NCI-H1436 (cell line): ENCODE measurements around the gene EEFSEC.

Source experiments
- DNase-seq: peaks from one replicate; lab custom pipeline; 2025; lab: John Stamatoyannopoulos, UW

EEFSEC gene

DNA sequence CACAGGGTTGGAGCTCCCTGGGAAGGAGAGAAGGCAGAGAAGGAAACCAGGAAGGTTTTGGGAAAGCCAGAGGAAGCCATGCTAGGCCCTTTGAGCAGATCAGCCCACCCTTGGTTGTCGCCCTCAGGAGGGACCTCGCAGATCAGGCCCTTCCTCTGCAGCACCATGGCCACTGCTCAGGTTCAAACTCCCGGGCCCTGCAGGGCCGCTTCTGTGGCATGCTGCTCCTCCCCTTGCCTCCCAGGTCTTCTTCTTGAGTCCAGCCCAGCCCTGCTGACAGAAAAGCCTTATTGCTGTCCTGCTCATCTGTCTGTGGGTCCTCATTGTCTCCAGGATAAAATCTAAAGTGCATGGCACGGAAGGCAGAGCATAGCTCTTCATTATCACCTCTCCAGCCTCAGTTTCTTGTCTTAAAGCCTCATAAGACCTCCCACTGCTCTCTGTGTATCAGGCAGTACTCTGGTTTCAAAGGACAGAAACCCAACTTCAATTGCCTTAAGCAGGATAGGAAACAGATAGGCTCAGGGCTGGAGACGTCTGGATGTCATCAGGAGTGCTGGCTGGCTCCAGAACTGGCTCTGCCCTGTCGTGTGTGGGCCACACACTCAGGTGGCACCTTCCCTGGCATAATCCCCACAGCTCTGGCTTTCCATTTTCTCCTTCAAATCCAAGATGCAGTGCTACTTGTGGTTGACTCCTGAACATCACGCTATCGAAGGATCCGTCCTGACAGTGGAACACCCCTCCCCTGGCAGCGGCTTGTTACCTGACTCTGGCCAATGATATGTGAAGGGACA is 118.5 kb downstream of the EEFSEC start:
- no peak for DNase-seq

DNA sequence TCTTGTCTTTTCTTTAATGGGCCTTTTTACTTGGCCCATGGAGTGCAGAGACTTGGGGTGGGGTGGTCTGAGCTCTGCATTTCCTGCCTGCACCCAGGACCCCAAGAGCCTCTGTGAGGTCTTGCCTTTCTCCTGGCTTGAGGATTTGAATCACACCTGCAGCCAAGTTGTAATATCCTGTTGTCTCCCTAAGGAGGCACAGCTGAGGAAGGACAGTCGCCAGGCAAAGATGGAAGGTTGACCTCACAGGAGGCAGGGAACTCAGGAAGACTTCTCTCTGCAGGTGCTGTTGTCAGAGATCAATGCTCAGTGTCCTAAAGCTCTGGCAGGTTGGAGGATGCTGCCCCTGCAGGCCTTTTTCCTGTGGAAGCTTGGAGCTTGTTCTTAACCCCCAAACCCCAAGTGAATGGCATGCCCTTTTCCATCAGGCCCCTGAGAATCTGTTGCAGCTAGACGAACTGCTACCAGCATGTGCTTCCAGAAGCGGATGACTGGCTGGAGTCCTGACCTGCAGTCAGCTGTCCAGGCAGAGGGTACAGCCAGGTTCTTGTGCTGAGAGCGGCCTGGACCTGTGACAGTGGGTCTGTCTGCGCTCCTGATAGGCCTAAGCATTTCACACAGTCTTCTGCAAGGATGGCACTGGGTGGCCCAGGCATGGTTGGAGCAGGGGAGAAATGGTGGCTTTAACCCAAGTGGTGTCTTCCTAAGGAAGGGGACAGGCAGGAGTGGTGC is 120.0 kb downstream of the EEFSEC start:
- no peak for DNase-seq

DNA sequence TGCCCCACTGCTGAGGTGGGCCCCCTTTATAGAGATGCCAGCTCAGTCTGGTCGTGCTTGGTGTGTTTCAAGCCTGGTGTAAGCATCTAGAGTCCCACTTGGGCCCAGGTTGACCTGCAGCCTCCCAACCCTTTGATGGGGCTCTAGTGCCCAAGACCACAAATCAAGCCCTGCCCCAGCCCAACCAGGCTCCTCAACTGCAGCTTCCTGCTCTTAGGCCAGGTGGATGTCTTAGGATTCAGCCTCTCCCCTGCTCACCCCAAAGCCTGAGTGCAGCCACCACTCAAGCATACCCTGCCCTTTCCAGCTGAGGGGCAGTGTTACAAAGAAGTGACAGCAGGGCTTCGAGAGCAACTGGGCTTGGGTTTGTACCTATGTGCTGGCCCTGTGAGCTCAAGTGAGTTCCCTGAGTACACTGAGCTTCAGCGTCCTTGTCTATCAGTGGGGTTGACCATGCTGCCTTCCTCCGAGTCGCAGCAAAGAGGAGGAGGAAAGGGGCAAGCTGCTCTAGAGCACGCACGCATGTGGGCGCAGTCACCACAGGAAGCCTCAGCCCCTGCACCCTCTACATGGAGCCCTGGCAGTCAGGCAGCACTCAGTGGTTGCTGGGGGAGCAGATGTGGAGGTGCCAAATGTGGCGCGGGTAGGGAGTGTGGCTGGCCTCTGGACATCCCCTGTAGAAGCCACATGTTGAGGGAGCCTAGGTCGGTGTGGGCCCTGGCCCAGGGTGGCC is 120.7 kb downstream of the EEFSEC start:
- no peak for DNase-seq

DNA sequence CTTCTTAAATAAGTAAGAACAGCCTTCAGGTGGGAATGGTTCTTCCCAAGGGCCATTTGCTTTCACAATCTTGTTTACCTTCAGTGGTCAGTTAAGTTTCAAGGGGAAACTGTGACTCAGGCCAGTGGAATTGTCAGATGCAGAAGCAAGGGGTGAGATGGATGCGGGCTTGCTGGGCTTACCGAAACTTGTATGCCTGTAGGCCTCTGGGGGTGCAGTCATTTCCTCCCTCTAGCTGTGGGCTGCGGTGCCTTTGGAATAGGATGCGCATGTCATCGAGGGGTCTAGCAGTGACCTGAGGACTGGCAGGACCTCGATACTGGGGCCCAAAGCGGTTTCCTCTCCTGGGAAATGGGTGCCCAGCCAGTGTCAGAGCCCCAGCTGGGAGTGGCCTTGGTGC is 121.6 kb downstream of the EEFSEC start:
- DNase-seq, result no peak

DNA sequence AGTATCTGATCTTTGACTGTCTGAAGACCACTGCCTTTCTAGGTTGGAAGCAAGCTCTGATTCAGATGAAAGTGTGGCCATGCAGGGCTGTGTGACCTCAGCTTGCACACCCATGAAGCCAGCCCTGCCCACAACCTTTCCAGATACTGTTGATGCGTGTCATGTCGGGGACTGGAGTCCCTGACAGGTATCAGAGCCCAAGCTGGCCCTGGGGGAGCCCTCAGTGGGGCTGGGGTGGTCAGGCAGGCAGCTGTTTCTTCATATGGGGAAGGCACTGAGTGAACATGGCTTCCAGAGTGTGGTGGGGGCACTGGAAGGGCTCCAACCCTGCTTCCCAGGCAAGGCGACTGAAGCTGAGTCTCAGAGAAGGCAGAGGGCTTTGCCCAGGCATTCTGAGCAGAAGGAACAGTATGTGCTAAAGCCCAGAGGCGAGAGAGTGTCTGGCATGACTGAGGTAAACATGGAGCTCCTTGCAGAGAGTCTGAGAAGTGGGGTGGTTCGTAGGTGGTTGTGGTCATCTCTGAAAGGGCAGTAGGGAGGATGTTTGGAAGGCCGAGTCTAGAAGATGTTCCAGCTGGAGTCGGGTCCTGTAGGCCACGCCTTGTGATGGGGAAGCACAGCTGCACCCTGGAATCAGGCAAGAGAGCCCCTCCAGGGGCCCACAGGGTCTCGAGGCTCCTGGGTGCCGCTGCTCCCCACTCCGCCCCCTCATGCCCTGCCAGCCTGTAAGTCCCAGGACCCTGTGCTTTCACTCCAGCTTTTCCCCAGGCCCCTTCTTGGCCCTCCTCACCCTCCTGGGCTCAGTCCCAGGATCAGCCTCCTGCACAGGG is 122.2 kb downstream of the EEFSEC start:
- DNase-seq, result no peak

DNA sequence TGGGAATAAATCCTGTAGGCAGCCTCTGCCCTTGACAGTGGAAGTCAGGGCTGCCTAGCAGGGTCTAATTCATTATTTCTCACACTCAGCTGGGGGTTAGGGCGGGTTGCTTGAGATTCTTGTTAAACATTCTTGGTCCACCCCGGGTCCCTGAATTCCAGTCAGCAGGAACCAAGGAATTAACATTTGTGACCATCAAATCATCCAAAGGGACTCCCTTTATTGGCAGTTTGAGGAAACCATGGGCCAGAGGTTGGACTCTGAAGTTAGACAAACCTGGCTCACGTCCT is 122.8 kb downstream of the EEFSEC start:
- no peak for DNase-seq

DNA sequence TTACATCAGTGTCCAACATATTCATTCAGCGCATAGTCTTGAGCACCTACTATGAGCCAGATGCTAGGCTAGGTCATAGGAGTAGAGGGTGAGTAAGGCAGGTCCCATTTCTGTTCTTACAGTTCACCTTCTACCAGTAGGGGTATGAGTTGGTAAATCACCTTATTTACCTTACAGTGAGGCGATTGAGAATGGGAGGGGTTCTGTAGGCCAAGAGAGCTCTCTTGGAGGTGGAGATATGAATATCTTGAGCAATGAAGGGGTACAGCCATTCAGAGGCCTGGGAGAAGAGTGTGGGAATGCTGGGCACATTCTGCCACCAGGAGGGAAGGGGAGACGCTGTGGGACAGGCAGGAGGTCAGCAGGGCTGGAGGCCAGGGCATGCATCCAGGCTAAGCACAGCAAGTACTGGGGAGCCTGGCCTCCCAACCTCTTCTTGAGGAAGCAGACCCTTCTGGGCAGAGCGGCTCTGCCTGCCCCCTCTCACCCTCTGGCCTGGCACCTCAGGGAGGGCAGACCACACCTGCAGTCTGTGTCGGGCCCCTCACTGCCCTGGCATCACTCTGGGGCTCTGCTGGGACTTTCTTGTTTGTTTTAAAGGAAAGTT is 123.4 kb downstream of the EEFSEC start:
- DNase-seq, result no peak

DNA sequence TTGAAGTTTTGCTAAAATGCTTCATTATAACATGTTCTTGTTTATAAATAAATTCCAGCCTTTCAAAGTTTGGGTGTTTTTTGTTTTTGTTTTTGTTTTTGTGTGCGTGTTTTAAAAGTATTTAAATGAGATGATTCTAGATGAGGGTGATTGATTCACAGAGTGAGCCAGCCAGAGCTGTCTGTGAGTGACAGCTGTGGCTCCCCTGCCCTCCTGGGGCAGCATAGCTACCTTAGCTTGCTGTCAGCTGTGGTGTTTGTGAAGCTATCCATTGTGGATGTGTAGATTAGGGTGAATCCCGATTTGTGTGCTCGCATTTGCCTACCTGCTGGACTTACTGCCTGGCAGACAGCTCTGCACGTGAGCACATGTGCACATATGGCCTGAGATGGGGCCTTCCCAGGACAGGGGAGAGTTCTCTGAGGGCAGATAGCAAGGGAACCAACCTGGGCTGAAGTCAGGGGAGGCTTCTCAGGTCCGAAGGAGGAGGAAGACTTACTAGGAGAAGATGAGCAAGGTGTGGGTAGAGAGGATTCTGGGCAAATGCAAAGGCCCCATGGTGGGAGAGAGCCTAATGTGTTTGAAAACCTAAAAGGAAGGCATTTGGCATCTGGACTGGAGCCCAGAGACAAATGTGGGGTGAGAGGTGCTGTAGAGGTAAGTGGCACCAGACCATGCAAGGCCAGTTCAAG is 124.2 kb downstream of the EEFSEC start:
- no peak for DNase-seq

DNA sequence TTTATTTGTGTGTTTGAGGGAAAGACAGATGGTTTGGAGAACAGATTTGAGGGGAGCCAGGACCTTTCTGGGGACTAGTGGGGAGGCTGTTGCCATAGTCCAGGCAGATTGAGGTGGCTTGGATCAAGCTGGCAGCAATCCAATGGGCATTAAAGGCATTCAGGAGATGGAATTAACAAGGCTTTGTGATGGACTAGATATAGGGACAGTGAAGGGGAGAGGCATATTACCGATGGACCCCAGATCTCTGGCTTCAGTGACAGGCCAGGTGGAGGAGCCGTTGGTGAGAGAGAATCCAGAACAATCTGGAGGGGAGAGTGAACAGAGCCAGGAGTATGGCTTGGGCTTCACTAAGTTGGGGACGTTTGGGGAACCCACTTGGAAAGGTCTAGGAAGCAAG is 124.8 kb downstream of the EEFSEC start:
- no peak for DNase-seq

DNA sequence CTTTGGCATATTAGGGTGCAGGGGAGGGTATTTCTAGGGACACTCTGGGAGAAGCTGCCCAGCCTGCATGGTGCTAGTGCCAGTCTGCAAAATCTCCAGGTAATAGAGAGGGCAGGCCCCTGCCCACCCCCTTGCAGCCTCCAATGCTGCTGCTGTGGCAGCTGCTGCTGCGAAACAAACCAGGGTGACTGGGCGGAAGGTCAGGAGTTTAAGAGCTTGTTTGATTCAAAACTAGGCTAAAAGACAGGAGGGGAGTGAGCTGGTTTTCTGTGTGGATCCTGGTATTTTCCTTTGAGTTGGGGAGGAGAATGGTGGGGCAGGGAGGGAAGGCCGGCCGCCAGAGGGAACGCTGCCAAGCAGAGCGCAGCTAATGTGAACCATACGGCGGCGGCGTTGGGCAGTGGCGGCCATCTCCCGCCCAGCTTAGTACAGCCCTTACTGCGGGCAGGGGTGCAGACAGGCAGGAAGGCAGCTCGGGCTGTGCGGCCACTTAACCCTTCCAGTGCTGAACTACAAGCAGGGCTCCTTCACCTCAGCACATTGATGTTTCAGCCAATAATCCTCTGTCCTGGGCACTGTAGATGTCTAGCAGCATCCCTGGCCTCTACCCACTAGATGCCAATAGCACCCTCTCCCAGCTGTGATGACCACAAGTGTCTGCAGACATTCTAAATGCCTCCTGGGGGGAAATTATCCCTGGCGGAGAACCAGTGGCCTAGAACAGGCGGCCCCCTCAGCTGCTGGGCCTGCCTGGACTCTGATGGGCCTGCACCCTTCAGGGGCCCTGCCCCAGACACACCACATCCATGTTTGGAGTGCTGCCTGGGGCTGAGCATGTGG is 125.7 kb downstream of the EEFSEC start:
- no peak for DNase-seq

DNA sequence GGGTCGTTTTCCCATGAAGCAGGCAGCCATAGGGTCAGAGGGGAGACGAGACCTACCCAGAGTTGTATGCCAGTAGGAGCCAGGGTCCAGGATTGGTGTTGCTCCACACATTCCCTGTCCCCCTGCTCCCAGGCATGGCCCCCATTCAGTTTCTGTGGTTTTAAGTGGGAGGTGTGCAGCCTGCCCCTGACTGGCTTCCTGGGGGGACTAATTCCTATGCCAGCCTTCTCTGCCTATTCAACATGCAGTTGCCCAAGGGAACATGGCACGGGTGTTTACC is 126.3 kb downstream of the EEFSEC start:
- DNase-seq, result no peak

DNA sequence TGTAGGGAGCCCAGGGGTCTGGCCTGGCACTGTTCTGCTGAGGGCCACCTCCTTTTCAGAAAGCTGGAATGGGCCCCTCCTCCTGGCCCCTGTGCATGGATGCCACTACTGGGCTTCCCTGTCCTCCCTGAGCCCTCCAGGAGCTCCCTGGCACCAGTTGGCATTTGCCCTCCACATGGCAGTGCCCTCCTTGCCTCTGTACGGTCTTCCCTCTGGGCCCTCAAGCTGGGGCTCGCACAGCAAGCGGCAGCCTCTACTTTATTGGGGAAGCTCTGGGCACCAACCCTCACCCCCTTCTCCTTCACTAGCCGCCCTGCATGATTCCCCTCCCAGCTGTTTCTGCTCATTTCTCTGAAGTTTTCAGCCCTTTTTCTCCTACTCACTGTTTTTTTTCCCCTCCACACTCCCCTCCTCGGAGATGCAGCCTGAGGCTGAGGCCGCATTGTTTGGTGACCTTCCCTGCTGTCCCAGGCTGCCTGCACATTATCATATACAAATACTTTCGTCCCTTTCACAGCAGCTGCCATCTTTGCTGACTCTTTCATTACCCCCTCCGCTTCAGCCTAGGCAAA is 127.3 kb downstream of the EEFSEC start:
- no peak for DNase-seq

DNA sequence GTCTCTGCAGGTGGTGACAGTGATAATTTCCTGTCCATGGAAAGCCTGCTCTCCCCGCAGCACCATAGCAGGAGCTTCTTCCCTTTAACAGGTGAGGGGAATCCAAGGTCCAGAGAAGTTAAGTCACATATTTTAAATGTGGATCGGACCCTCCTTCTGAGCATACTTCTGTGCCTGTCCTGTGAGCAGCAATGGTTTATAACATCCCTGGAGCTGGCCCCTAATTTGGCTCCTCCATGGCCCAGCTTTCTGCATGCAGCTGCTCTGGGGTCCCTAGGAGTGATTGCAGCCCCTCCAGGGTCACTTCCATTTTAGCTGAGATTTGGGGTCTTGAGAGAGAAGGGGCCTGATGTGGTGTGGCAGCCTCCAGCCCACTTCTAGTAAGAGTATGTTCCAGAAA is 127.8 kb downstream of the EEFSEC start:
- no peak for DNase-seq

DNA sequence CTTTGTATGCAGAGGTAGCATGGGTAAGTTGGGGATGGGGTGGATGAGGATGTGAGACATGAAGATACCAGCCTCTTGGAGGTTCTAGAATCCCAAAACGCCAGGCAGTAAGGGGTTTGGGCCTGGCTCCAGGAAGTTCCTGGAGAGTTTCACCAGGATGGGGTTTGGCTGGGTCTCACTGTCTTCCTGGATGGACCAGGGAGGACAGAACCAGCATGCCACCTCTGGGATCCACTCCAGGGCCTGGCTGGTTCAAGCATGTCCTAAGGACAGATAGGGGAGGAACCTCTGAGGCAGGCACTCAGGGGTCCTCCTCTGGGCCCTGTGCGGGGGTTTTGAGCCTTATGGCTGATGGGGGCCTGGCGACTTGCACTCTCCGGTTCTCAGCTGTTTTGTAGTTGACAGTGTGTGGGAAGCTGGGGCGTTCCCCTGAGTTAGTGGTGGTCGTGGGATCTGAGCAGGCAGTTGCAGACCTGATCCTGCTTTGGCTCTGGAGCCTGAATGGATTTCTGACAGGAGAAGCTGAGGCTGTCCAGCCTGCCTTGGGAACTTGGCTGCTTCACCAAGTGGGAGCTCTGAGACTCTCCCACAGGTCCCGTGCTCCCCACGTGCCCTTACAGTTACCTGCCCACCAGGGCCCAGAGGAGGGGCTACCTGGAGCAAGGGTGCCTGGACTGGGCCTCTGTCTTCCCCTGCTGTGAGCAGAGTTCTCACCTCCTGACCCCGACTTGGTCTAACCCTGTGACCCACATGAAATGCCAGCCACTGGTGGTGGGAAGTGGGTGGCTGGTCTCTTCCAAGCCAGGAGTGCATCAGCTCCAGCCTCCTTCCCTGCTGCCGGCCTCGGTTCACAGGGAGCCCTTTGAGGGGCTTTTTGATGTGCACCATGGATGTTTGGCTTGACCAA is 128.4 kb downstream of the EEFSEC start:
- DNase-seq, result no peak

DNA sequence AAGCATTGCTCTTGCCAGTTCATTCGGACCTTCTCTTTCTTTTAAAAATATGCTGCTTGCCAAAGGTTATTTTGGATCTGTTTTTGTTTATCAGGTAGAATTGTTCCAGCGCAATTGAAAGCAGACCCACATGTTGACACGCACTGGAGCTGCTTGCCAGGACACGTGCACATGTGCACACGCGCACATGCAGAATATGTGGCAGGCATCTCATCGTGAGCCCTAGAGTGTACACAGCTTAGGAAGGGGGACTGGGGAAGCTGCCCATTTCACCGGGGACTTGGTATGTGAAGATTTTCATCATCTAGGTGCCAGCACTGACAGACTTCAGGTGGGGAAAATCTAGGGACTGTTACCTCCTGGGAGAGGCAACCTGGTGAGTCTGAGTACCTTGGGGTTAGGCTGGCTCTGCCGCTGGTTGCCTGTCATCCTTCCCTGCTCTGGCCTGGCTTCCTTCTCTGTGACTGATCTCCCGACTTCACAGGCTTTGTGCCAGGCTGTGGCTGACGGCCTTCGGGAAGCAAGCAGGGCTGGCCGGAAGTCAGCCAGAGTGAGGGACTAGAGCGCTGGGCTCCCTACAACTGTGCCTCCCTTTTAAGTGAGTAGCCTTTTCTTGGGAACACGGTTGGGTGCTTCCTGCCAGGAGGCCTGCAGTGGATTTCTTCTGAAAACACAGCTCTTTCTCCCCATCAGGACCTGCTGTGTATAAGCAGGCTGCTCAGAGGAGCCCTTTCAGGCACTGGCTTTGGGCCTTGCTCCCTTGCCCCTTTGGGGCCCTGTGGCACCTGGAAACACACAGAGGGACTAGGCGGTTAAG is 129.3 kb downstream of the EEFSEC start:
- DNase-seq, result no peak

DNA sequence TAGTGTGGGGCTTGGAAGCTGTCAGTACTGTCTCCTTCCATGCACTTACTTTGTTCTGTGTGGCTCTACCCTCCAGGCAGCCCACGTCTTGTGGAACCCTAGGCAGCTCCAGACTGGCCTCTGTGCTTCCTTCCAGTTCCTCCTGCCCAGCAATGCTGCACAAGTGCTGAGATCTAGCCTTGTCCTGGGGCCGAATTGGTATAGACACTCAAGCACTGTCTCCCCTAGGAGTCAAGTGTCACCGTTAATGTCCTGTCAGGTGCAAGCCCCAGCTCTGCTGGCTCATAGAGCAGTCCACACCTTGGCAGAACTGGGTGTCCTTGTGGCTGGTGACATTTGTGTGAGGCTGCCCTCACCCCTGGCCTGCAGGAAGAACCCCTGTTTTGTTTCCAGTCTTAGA is 130.1 kb downstream of the EEFSEC start:
- DNase-seq, result no peak

DNA sequence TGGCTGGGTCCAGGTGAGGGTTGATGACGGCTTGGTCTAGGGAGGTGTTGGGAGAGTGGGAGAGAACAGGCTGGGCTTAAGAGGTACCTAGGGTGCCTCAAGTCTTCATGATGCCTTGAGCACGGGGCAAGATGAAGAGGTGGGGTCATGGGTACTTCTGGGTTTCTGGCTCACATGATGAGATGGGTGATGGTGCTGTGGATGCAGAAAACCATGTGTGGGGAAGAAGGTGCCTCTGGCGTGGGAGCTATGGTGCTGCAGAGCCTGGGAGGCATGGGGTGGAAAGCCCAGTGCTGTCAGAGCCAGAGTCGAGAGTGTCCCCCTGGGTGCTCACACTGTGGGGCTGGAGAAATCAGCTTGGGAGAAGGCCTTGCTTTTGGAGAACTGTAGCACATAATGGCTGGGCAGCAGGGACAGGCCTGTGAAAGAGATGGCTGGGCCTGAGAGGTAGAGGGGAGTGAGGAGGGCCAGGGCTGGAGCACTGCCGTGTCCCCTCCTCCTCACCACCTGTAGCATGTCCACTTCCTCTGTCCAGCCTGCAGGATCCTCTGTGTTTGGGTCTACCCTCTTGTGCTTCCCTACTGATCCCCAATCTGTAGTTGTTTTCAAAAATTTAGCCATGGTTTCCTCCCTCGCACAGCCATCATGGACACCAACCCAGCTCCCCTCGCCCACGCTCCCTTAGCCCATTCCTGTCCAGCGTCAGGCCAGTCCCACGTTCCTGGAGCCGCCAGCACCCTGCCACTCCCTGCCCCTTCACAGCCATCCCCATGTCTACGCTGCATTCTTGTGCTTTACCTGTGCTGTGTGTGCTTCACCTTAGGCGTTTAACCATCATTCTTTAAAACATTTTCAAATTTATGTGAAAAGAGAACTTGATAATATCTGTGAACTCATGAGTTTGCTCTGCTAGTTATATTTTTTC is 132.0 kb downstream of the EEFSEC start:
- no peak for DNase-seq
